Activated naive CD8-positive, alpha-beta T cell (primary cell): ENCODE data around the gene PPFIA1.
A peak's percentile ranks its signal among the peaks of the same experiment; 100 is the strongest.
"Not testable (repeated sequence)": the region's sequence is repeated elsewhere in the genome, so short reads cannot be mapped to it uniquely, and the experiment has no call there.

Experiments
- H3K27ac Mint-ChIP-seq: one replicate; pipeline ENCODE4 v1.8.0; 2021; ENCODE audit warnings: mixed read lengths
- H3K27me3 Mint-ChIP-seq: one replicate; pipeline ENCODE4 v1.8.0; 2021; ENCODE audit warnings: mixed read lengths
- H3K36me3 Mint-ChIP-seq: one replicate; pipeline ENCODE4 v1.8.0; 2021; ENCODE audit warnings: mixed read lengths
- H3K4me1 Mint-ChIP-seq: one replicate; pipeline ENCODE4 v1.8.0; 2021; ENCODE audit warnings: low read depth, mixed read lengths
- H3K4me3 Mint-ChIP-seq: one replicate; pipeline ENCODE4 v1.8.0; 2021; ENCODE audit warnings: mild to moderate bottlenecking, mixed read lengths
- H3K9me3 Mint-ChIP-seq: one replicate; pipeline ENCODE4 v1.8.0; 2021; ENCODE audit warnings: low read depth, mixed read lengths

Gene PPFIA1

DNA sequence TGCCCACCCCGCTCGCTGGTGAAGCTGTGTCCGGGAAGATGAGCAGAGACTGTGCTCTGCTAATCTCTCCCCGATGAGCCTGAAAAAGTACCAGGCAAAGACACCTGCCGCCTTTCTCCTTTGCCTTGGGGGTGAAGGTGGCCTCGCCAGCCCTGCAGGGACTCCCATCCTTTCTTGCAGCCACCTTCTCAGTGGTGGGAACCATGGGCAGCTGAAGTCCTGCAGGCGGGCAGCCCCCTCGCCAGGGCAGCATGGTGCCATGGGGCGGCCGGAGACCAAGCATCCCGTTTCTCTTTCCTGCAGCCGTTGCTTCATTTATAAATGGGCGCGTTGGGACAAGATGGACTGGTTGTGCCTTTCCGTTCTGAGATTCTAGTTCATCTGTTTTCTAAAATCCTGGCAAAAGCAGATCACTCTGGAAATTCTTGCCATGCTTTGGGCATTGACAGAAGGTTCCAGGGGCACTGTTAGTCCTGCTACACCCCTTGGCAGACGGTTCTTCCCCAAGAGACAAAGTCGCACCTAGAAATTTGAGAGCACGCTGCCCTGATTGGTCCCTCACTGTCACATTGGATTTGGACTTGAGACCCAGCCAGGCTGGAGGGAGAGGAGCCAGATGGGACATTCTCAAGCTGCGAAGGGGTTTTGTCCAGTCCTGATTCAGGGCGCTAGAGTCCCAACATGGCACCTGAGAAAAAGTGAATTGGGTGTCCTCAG is 135.3 kb downstream of the PPFIA1 start:
- no peak overlapping the region for H3K4me3 Mint-ChIP-seq
- H3K36me3 Mint-ChIP-seq: peaks cover 10% of the 10 kb centered on the region
- no peaks in the 10 kb centered on the region for H3K27me3 Mint-ChIP-seq
- H3K27ac Mint-ChIP-seq: no peak overlapping the region
- H3K4me1 Mint-ChIP-seq: peaks cover 8% of the 10 kb centered on the region
- no peaks in the 10 kb centered on the region for H3K9me3 Mint-ChIP-seq

DNA sequence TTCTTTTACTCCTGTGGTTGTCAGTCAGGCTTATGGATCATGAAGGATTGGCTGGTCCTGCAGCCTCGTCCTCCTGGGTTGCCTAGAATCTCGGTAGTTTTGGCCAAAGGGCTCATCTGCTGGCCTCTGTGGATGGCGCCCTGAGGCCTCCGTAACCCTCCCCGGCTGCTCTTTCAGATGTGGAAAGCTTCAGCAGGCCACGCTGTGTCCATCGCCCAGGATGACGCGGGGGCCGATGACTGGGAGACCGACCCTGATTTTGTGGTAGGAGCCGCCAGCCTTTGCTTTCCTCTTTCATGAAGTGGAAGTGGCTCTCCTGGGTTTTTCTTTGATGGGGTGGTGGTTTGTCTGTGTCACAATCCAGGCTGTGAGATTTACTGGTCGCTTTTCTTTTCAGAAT is 136.6 kb downstream of the PPFIA1 start:
- Mint-ChIP-seq H3K36me3 (peaks cover 11% of the 10 kb centered on the region), H3K4me1 (peaks cover 8% of the 10 kb centered on the region), H3K27me3 (no peaks in the 10 kb centered on the region), H3K27ac (no peak overlapping the region), H3K9me3 (no peaks in the 10 kb centered on the region), H3K4me3 (no peak overlapping the region)

DNA sequence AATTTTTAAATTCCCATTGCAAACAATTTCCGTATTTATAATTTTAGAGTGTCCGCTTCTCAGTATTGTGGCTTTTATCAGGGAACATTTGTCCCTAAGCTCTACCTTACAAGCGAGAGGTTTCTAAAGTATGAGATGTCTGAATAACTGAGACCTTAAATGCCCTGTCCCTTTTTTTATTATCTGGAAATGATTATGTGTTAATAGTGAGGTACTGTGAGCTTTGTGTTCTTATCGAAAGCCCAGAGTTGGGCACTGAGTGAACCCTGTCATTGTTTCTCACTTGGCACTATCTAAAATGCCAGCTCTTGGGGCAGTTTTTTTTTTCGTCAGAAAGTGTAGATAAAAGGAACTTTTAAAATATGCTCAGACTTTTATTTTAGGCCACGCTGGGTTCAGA is 137.3 kb downstream of the PPFIA1 start:
- no peak overlapping the region for H3K27ac Mint-ChIP-seq
- no peaks in the 10 kb centered on the region for H3K27me3 Mint-ChIP-seq
- H3K9me3 Mint-ChIP-seq: no peaks in the 10 kb centered on the region
- H3K4me1 Mint-ChIP-seq: peaks cover 1% of the 10 kb centered on the region
- H3K36me3 Mint-ChIP-seq: peaks cover 14% of the 10 kb centered on the region
- no peak overlapping the region for H3K4me3 Mint-ChIP-seq

DNA sequence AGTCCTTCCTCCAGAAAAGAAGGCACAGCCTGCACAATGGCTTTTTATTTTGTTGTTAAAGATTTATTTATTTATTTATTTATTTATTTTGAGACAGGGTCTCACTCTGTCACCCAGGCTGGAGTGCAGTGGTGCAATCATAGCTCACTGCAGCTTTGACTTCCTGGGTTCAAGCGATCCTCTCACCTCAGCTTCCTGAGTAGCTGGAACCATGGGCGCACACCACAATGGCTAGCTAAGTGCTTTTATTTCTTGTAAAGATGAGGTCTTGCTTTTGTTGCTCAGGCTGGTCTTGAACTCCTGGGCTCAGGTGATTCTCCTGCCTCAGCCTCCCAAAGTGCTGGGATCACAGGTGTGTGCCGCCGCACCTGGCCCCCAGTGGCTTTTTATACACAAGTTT is 137.8 kb downstream of the PPFIA1 start:
- not testable (repeated sequence) for H3K4me3 Mint-ChIP-seq, H3K27me3 Mint-ChIP-seq, H3K4me1 Mint-ChIP-seq, H3K27ac Mint-ChIP-seq, H3K9me3 Mint-ChIP-seq
- peaks cover 14% of the 10 kb centered on the region for H3K36me3 Mint-ChIP-seq

DNA sequence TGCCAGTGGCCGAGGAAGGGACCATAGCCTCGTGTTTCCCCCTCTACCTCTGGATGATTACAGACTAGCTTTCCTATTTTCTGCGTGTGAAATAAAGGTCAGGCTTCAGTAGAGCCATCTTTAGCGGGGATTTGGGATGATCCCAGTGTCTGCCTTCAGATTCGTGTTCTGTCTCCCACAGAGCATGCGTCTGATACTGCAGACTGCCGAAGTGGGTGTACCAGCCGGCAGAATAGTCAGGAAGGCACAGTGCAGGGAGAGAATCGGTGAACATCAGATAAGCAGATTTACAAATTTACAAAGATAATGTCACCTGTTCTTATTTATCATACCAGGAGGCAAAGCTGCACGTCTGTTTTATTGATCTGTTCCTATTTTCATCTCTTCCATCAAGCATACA is 138.9 kb downstream of the PPFIA1 start:
- H3K9me3 Mint-ChIP-seq: no peaks in the 10 kb centered on the region
- H3K27me3 Mint-ChIP-seq: no peaks in the 10 kb centered on the region
- no peak overlapping the region for H3K4me3 Mint-ChIP-seq

GRCh38 chr11:70409871-70410270 is 139.4 kb downstream of the PPFIA1 start:
- H3K36me3 Mint-ChIP-seq: peaks cover 14% of the 10 kb centered on the region
- no peaks in the 10 kb centered on the region for H3K9me3 Mint-ChIP-seq
- H3K27ac Mint-ChIP-seq: no peak overlapping the region
- no peaks in the 10 kb centered on the region for H3K4me1 Mint-ChIP-seq
- H3K4me3 Mint-ChIP-seq: no peak overlapping the region
- H3K27me3 Mint-ChIP-seq: no peaks in the 10 kb centered on the region

More for the DNA sequence above, 138.9 kb downstream of the PPFIA1 start:
- Mint-ChIP-seq H3K36me3 (peaks cover 14% of the 10 kb centered on the region), H3K4me1 (no peaks in the 10 kb centered on the region), H3K27ac (no peak overlapping the region)

GRCh38 chr11:70410276-70411205 is 140.1 kb downstream of the PPFIA1 start:
- Mint-ChIP-seq H3K36me3 (peaks cover 18% of the 10 kb centered on the region), H3K9me3 (no peaks in the 10 kb centered on the region), H3K4me1 (peaks cover 6% of the 10 kb centered on the region), H3K27ac (no peak overlapping the region), H3K4me3 (no peak overlapping the region), H3K27me3 (no peaks in the 10 kb centered on the region)

GRCh38 chr11:70411713-70412452 is 141.4 kb downstream of the PPFIA1 start:
- Mint-ChIP-seq H3K36me3 (peaks cover 22% of the 10 kb centered on the region), H3K4me1 (peaks cover 12% of the 10 kb centered on the region), H3K27ac (no peak overlapping the region)

GRCh38 chr11:70413151-70413550 is 142.7 kb downstream of the PPFIA1 start:
- Mint-ChIP-seq H3K36me3 (peaks cover 22% of the 10 kb centered on the region), H3K4me1 (peaks cover 12% of the 10 kb centered on the region), H3K4me3 (no peak overlapping the region), H3K27ac (no peak overlapping the region), H3K9me3 (no peaks in the 10 kb centered on the region), H3K27me3 (no peaks in the 10 kb centered on the region)

More at GRCh38 chr11:70411713-70412452, 141.4 kb downstream of the PPFIA1 start:
- no peak overlapping the region for H3K4me3 Mint-ChIP-seq
- H3K9me3 Mint-ChIP-seq: no peaks in the 10 kb centered on the region
- H3K27me3 Mint-ChIP-seq: no peaks in the 10 kb centered on the region

GRCh38 chr11:70414341-70415100 is 144.0 kb downstream of the PPFIA1 start:
- peaks cover 19% of the 10 kb centered on the region for H3K36me3 Mint-ChIP-seq
- H3K9me3 Mint-ChIP-seq: no peaks in the 10 kb centered on the region
- no peaks in the 10 kb centered on the region for H3K27me3 Mint-ChIP-seq
- no peak overlapping the region for H3K4me3 Mint-ChIP-seq
- peaks cover 12% of the 10 kb centered on the region for H3K4me1 Mint-ChIP-seq
- H3K27ac Mint-ChIP-seq: no peak overlapping the region

- Mint-ChIP-seq H3K4me1 (peaks cover 12% of the 10 kb centered on the region), H3K27ac (no peak overlapping the region), H3K27me3 (no peaks in the 10 kb centered on the region)
Measured at GRCh38 chr11:70415191-70415590, 144.7 kb downstream of the PPFIA1 start.

DNA sequence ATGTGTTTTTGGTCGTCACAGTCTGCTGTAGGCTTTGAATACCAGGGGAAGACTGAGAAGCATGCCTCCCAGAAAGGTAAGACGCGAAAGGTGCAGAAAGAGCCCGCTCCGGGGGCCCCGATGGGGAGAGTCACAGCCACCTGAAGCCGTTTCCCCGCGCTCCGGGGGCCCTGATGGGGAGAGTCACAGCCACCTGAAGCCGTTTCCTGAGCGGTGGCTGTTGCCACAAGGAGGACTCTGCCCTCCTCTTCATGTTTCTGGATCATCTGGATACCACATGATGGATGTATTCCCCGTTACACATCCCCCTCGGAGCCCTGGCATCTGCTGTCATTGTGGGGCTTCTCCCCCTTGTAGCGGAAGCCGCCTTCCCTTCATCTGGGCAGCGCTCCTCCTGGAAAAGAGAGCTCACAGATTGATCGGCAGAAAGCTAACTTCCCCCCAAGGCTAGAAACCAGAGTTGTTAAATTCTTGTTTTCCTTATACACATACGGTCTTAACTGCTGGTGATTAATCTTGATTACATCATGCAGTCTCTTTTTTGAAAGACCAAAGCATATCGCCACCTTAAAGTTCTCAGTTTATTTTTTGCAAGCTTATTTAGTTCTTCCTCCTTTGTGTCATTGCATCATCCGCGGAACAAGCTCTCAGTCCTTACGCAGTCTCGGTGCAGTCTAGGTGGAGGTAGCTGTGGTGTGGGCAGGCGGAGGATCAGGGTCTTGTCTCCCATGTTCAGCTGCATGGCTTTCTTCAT is 145.3 kb downstream of the PPFIA1 start:
- Mint-ChIP-seq H3K9me3 (no peaks in the 10 kb centered on the region), H3K36me3 (peaks cover 12% of the 10 kb centered on the region), H3K4me3 (peak overlapping the region; percentile 30), H3K27me3 (no peaks in the 10 kb centered on the region), H3K4me1 (peaks cover 12% of the 10 kb centered on the region), H3K27ac (no peak overlapping the region)

More at GRCh38 chr11:70415191-70415590, 144.7 kb downstream of the PPFIA1 start:
- H3K36me3 Mint-ChIP-seq: peaks cover 18% of the 10 kb centered on the region
- no peaks in the 10 kb centered on the region for H3K9me3 Mint-ChIP-seq
- H3K4me3 Mint-ChIP-seq: no peak overlapping the region

DNA sequence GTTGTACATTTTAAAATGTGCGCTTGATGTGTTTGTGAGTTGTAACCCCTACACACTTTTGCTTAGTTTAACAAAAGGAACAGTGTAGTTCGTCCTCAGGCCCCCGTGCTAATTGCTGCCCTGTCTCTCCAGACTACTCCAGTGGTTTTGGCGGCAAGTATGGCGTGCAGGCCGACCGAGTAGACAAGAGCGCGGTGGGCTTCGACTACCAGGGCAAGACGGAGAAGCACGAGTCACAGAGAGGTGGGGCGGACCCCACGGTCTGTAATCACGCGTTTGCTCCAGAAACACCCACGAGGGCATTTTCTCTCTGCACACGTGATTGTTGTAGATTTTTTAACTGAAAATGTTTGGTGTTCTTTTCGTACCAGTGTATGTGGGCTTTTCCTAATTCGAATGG is 146.4 kb downstream of the PPFIA1 start:
- no peak overlapping the region for H3K4me3 Mint-ChIP-seq
- no peaks in the 10 kb centered on the region for H3K27me3 Mint-ChIP-seq
- peaks cover 11% of the 10 kb centered on the region for H3K36me3 Mint-ChIP-seq
- peaks cover 12% of the 10 kb centered on the region for H3K4me1 Mint-ChIP-seq
- H3K9me3 Mint-ChIP-seq: no peaks in the 10 kb centered on the region
- no peak overlapping the region for H3K27ac Mint-ChIP-seq

- H3K4me1 Mint-ChIP-seq: peaks cover 12% of the 10 kb centered on the region
- H3K36me3 Mint-ChIP-seq: peaks cover 7% of the 10 kb centered on the region
- H3K27me3 Mint-ChIP-seq: no peaks in the 10 kb centered on the region
- no peak overlapping the region for H3K4me3 Mint-ChIP-seq
- H3K27ac Mint-ChIP-seq: no peak overlapping the region
- no peaks in the 10 kb centered on the region for H3K9me3 Mint-ChIP-seq
Measured at GRCh38 chr11:70418130-70418529, 147.6 kb downstream of the PPFIA1 start.
